Osteocyte (in vitro differentiated cells): Measurements from ENCODE around the gene TSHZ2. TPM values are rescaled to one million over a fixed set of nuclear protein-coding genes. Genes with fewer than 3 reads are reported as not detected.
"Not testable (repeated sequence)": the region's sequence is repeated elsewhere in the genome, so short reads cannot be mapped to it uniquely, and the experiment has no call there.

ENCODE experiments used
- DNase-seq: peaks from one replicate; pipeline ENCODE4 v3.0.0; 2021; ENCODE audit warnings: mixed read lengths; ENCODE audit not compliant: unreplicated experiment; ENCODE audit errors: extremely low spot score
- H3K27ac Mint-ChIP-seq: one replicate; pipeline ENCODE4 v1.8.0; 2021; ENCODE audit warnings: mild to moderate bottlenecking, mixed read lengths; ENCODE audit not compliant: unreplicated experiment
- H3K27me3 Mint-ChIP-seq: one replicate; pipeline ENCODE4 v1.8.0; 2021; ENCODE audit warnings: mixed read lengths; ENCODE audit not compliant: unreplicated experiment
- H3K36me3 Mint-ChIP-seq: one replicate; pipeline ENCODE4 v1.8.0; 2021; ENCODE audit warnings: mixed read lengths; ENCODE audit not compliant: unreplicated experiment
- H3K4me1 Mint-ChIP-seq: one replicate; pipeline ENCODE4 v1.8.0; 2021; ENCODE audit warnings: mixed read lengths; ENCODE audit not compliant: unreplicated experiment
- H3K4me3 Mint-ChIP-seq: one replicate; pipeline ENCODE4 v1.8.0; 2021; ENCODE audit warnings: mild to moderate bottlenecking, moderate library complexity, mixed read lengths; ENCODE audit not compliant: unreplicated experiment
- H3K9me3 Mint-ChIP-seq: one replicate; pipeline ENCODE4 v1.8.0; 2021; ENCODE audit warnings: mixed read lengths; ENCODE audit not compliant: unreplicated experiment
- total RNA-seq: library from RNA; stranded (reverse); gene quantifications from 2 replicates; pipeline ENCODE4 v1.2.1, GENCODE V29; 2021
- TF ChIP-seq, protein P1 (sequence below): fragments of 200-600 bp; sonication (generic); IDR thresholded peaks from 2 replicates; pipeline ENCODE4 v1.5.0; 2021; ENCODE audit warnings: antibody characterized with exemption, mild to moderate bottlenecking, moderate library complexity

Gene TSHZ2
- total RNA-seq, 1 donor from 2014 or later = not detected

DNA sequence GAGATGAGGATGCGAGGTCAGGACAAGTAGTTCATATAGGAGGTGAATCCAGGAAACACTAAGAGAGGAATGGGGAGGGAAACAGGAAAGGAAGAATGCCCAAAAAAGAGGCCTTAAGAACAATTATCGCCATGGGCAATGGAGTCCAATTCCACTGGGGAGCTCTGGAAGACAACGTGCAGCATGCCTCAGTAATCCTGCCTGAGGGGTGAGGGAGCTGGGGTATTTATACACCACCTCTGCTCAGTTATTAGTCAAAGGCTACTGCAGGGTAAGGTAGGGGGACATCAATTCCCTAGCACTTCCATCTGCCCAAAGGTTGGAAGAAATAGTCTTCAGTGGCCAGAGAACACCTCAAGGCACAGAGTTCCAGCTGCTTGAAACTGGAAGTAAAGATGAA is 525.1 kb downstream of the TSHZ2 start:
- Mint-ChIP-seq H3K36me3 (no peaks in the 10 kb centered on the region), H3K4me3 (no peak overlapping the region), H3K27ac (no peak overlapping the region), H3K4me1 (peaks cover 6% of the 10 kb centered on the region), H3K27me3 (no peaks in the 10 kb centered on the region), H3K9me3 (no peaks in the 10 kb centered on the region)
- TF ChIP-seq, protein P1, sequence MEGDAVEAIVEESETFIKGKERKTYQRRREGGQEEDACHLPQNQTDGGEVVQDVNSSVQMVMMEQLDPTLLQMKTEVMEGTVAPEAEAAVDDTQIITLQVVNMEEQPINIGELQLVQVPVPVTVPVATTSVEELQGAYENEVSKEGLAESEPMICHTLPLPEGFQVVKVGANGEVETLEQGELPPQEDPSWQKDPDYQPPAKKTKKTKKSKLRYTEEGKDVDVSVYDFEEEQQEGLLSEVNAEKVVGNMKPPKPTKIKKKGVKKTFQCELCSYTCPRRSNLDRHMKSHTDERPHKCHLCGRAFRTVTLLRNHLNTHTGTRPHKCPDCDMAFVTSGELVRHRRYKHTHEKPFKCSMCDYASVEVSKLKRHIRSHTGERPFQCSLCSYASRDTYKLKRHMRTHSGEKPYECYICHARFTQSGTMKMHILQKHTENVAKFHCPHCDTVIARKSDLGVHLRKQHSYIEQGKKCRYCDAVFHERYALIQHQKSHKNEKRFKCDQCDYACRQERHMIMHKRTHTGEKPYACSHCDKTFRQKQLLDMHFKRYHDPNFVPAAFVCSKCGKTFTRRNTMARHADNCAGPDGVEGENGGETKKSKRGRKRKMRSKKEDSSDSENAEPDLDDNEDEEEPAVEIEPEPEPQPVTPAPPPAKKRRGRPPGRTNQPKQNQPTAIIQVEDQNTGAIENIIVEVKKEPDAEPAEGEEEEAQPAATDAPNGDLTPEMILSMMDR = no peak
- no peak for DNase-seq

DNA sequence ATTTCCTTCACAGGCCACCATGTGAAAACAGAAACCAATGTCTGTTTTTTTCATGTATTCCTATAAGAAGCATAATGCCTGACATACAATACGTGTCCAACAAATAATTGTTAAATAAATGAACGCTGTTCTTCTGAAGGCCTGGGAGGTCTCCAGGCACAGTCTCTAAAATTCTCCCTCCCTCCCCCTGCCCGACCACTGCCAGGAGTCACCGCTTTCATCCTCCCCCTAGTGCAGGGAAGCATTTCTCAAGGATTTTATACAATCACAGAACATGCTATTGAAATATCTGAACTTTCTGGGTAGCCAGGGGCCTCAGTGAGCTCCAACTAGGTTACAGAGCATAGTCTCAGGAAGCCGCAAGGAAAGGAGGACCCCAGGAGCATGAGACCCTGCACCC is 526.2 kb downstream of the TSHZ2 start:
- H3K36me3 Mint-ChIP-seq = no peaks in the 10 kb centered on the region

DNA sequence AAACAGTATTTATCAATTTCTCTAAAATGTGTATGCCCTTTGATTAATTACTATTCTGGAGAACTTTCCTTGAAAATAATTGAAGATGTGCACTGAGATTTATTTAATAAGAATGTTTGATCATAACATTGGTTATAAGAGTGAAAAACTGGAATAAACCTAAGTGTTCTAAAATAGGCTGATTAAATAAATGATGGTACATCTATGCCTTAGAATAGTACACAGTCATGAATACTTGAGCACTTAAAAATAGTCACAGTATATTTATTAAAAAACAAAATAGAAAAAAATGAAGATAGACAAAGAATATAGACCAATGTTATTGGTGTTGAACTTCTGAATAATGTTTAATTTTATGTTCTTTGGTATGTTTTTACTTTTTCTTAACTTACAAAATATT is 528.5 kb downstream of the TSHZ2 start:
- no peaks in the 10 kb centered on the region for H3K36me3 Mint-ChIP-seq
- no peaks in the 10 kb centered on the region for H3K9me3 Mint-ChIP-seq
- TF ChIP-seq, protein P1 = no peak
- no peaks in the 10 kb centered on the region for H3K27me3 Mint-ChIP-seq
- no peak for DNase-seq
- no peaks in the 10 kb centered on the region for H3K4me1 Mint-ChIP-seq
- H3K4me3 Mint-ChIP-seq = no peak overlapping the region
- H3K27ac Mint-ChIP-seq = no peak overlapping the region

More for the DNA sequence above, 526.2 kb downstream of the TSHZ2 start:
- TF ChIP-seq, protein P1 = no peak
- H3K4me3 Mint-ChIP-seq = no peak overlapping the region
- H3K27ac Mint-ChIP-seq = no peak overlapping the region
- no peaks in the 10 kb centered on the region for H3K27me3 Mint-ChIP-seq
- DNase-seq = no peak
- no peaks in the 10 kb centered on the region for H3K9me3 Mint-ChIP-seq
- H3K4me1 Mint-ChIP-seq = peaks cover 4% of the 10 kb centered on the region

DNA sequence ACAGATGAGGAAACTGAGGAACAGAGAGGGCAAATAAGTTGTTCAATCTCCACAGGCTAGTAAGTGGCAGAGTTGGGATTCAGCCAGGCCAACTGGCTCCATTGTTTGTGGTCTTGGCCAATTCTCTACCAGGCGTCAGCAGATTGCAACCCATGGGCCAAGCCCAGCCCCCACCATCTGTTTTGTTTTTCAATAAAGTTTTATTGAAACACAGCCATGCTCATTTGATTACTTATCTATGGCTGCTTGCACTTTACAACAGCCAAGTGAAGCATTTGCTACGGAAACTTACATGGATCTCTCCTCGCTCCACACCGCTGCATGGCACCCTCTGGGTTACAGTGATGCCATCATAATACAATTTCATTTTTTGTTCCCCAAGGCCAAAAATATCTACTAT is 530.7 kb downstream of the TSHZ2 start:
- H3K36me3 Mint-ChIP-seq = no peaks in the 10 kb centered on the region
- H3K4me3 Mint-ChIP-seq = no peak overlapping the region
- DNase-seq = no peak
- H3K27ac Mint-ChIP-seq = no peak overlapping the region
- H3K27me3 Mint-ChIP-seq = no peaks in the 10 kb centered on the region
- TF ChIP-seq, protein P1 = no peak
- H3K9me3 Mint-ChIP-seq = no peaks in the 10 kb centered on the region
- H3K4me1 Mint-ChIP-seq = no peaks in the 10 kb centered on the region

DNA sequence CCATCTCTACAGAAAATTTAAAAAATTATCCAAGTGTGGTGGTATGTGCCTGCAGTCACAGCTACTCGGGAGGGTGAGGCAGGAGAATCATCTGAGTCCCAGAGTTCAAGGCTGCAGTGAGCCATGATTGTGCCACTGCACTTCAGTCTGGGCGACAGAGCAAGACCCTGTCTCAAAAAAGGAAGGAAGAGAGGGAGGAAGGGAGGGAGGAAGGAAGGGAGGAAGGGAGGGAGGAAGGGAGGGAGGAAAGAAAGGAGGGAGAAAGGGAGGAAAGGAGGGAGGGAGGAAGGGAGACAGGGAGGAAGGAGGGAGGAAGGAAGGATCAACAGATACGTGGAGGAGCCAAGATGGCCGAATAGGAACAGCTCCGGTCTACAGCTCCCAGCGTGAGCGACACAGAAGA is 531.4 kb downstream of the TSHZ2 start:
- no peak for DNase-seq
- TF ChIP-seq, protein P1 = no peak
- H3K27me3 Mint-ChIP-seq = no peaks in the 10 kb centered on the region
- H3K36me3 Mint-ChIP-seq = no peaks in the 10 kb centered on the region
- H3K4me3 Mint-ChIP-seq = peak overlapping the region; percentile 75
- H3K4me1 Mint-ChIP-seq = no peaks in the 10 kb centered on the region
- peak overlapping the region; percentile 34 for H3K27ac Mint-ChIP-seq
- H3K9me3 Mint-ChIP-seq = no peaks in the 10 kb centered on the region

DNA sequence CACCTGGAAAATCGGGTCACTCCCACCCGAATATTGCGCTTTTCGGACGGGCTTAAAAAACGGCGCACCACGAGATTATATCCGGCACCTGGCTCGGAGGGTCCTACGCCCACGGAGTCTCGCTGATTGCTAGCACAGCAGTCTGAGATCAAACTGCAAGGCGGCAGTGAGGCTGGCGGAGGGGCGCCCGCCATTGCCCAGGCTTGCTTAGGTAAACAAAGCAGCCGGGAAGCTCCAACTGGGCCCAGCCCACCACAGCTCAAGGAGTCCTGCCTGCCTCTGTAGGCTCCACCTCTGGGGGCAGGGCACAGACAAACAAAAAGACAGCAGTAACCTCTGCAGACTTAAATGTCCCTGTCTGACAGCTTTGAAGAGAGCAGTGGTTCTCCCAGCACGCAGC is 531.9 kb downstream of the TSHZ2 start:
- H3K36me3 Mint-ChIP-seq, H3K9me3 Mint-ChIP-seq, H3K4me1 Mint-ChIP-seq, H3K27me3 Mint-ChIP-seq: not testable (repeated sequence)
- Mint-ChIP-seq H3K27ac (peak overlapping the region; percentile 34), H3K4me3 (peak overlapping the region; percentile 75)
- DNase-seq = peak; percentile 10
